Astrocyte of the cerebellum (primary cell): ENCODE measurements around the gene C19orf47.

Experiments used
- DNase-seq: peaks from one replicate; pipeline ENCODE4 v3.0.0-alpha.2; 2011; ENCODE audit warnings: low read depth
- H3K4me3 ChIP-seq: 2 replicates; pipeline ENCODE4 v1.5.1; 2011; ENCODE audit warnings: mild to moderate bottlenecking, low read depth, low read length, moderate library complexity
- in situ Hi-C: cut with HindIII; loops from 2 replicates; pipeline ENCODE4 v1.10.0; 2017; ENCODE audit warnings: low sequenced_read_pairs
- TF ChIP-seq, protein P1 (sequence below): IDR thresholded peaks from 2 replicates; pipeline ENCODE4 v1.5.1; 2012; ENCODE audit warnings: low read length, low read depth, moderate library complexity, mild to moderate bottlenecking; ENCODE audit errors: missing control alignments

Gene C19orf47

DNA sequence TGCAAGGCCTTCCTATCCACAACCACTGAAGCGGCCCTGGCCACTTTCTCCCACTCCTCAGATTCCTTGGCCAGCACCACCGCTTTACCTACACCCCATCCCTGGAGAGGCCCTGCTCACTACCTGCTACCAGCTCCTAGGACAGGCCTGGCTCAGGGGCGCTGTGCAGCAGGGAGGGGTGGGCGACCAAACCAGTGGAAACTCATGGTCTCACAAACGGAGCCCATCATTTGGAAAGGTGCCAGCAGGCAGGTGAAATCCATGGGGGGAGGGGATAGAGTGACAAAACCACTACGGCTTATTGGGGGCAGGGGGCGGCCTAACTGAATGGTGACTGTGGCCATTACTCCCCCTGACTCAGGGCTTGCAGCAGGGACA is 27.6 kb downstream of the C19orf47 start:
- TF ChIP-seq, protein P1, sequence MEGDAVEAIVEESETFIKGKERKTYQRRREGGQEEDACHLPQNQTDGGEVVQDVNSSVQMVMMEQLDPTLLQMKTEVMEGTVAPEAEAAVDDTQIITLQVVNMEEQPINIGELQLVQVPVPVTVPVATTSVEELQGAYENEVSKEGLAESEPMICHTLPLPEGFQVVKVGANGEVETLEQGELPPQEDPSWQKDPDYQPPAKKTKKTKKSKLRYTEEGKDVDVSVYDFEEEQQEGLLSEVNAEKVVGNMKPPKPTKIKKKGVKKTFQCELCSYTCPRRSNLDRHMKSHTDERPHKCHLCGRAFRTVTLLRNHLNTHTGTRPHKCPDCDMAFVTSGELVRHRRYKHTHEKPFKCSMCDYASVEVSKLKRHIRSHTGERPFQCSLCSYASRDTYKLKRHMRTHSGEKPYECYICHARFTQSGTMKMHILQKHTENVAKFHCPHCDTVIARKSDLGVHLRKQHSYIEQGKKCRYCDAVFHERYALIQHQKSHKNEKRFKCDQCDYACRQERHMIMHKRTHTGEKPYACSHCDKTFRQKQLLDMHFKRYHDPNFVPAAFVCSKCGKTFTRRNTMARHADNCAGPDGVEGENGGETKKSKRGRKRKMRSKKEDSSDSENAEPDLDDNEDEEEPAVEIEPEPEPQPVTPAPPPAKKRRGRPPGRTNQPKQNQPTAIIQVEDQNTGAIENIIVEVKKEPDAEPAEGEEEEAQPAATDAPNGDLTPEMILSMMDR: no peak
- no peak overlapping the region for H3K4me3 ChIP-seq
- no peak for DNase-seq

DNA sequence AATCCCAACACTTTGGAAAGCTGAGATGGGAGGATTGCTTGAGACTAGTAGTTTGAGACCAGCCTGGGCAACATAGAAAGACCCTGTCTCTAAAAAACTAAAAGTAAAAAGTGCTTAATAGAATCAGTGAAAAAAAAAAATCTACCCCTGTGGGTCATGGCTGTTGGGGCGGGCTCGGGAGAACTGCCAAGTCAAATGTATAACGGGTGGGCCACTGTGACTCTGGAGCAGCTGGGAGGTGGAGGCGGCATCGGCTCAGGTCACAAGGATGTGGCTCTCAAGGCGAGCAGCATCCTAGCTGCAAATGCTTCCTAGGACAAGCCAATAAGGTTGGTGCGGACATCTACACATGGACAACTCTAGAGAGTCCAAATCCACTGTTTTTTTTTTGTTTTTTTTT is 30.9 kb downstream of the C19orf47 start:
- no peak overlapping the region for H3K4me3 ChIP-seq
- DNase-seq: no peak
- in situ Hi-C loops: no loop called here
- TF ChIP-seq, protein P1: no peak

More for the DNA sequence above, 27.6 kb downstream of the C19orf47 start:
- in situ Hi-C loops: no loop called here

DNA sequence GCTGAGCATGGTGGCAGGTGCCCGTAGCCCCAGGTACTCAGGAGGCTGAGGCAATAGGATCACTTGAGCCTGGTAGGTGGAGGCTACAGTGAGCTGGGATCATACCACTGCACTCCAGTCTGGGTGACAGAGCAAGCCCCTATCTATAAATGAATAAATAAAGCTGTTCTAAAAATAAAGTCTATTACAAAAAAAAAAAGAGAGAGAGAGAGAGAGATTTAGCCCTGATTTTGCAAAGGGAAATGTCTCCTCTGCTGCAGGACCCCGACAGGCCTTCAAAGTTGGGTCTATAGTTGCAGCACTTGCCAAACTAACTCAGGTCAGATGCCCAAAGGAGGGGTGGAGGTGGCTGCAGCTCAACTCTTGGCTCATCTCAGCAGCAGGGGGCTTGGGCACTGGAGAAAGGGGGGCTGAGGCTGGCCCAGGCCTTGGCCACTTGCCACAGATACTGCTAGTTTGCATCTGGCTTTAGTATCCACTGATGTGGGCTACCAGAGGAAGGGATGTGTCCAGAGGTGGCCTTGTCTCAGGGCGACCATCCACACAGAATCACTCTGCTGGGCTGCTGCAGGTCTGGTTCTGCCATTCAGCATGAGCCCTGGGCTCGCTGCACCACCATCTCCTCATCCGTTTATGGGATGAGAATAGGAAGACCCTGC is 32.3 kb downstream of the C19orf47 start:
- TF ChIP-seq, protein P1: no peak
- no peak for DNase-seq
- no peak overlapping the region for H3K4me3 ChIP-seq
- in situ Hi-C loops: no loop called here

DNA sequence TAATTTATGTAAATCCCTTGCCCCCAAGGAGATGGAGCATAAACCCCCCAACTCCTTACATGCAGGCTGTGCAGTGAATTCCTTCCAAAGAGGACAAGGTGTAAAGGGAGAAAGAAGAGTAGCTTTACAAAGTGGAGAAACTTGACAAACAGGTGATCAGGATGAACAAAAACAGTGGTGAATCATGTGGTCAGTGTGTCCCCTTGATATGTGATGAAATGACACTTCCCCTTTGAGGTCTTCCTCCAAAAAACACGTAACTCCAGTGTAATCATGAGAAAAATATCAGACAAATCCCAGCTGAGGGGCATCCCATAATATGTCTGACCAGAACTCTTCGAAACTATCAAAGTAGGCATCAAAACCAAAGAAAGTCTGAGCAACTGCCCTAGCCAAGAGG is 33.5 kb downstream of the C19orf47 start:
- no peak overlapping the region for H3K4me3 ChIP-seq
- in situ Hi-C loops: no loop called here
- TF ChIP-seq, protein P1: no peak
- DNase-seq: no peak

DNA sequence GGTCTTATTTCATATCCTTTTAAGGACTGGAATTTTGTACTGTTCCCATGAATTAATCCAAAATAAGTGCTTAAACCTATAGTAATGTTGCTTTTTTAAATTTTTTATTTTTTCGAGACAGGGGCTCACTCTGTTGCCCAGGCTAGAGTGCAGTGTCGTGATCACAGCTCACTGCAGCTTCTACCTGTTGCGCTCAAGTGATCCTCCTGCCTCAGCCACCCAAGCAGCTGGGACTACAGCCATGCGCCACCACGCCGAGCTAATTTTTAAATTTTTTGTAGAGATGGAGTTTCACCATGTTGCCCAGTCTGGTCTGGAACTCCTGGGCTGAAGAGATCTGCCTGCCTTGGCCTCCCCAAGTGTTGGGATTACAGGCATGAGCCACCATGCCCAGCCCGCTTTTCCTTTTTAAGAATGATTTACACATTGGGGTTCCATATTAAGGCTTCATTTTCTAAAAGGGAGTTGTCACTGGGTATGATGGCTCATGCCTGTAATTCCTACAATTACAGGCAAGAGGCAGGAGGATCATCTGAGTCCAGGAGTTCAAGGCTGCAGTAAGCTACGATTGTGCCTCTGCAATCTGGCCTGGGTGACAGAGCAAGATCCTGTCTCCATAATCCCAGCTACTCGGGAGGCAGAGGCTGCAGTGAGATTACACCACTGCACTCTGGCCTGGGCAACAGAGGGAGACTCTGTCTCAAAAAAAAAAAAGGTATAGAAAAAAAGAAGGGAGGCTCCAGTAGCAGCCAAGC is 34.8 kb downstream of the C19orf47 start:
- TF ChIP-seq, protein P1: no peak
- in situ Hi-C loops: no loop called here
- H3K4me3 ChIP-seq: no peak overlapping the region
- no peak for DNase-seq

DNA sequence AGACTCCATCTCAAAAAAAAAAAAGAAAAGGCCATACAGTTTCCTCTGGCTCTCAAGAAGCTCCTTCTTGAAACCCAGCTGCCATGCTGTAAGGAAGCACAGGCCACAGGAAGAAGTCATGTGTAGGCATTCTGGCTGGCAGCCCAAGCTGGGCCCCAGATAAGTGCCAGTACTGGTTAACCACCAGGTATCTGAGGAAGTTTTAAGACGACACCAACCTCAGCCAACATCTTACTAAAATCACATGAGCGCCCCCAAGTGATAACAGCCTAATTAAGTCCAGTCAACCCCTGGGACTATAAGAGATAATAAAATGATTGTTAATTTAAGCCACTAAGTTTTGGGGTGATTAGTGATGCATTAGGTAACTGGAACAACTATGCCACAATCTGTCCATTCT is 35.7 kb downstream of the C19orf47 start:
- TF ChIP-seq, protein P1: no peak
- in situ Hi-C loops: no loop called here

More for the DNA sequence above, 35.7 kb downstream of the C19orf47 start:
- no peak overlapping the region for H3K4me3 ChIP-seq
- no peak for DNase-seq
